Upper lobe of left lung (tissue), 4 donors: ENCODE measurements around the gene PRICKLE2.

ENCODE experiments used
- CTCF ChIP-seq, 6 experiments: fragments of 450-650 bp in 4 of 6; fragments of 200-600 bp in 2 of 6; sonication (generic) in 2 of 6; IDR thresholded peaks; one replicate each; pipeline ENCODE4 v1.5.1; 2016 to 2019; ENCODE audit warnings: antibody characterized with exemption in 6 of 6
- EP300 ChIP-seq, 4 donors: sonication (generic); formaldehyde crosslinking; IDR thresholded peaks; one replicate each; pipeline ENCODE4 v1.5.1; 2017; ENCODE audit warnings: antibody characterized with exemption in 4 of 4, control low read depth in 2 of 4
- POLR2A ChIP-seq, 4 donors: fragments of 450-650 bp; IDR thresholded peaks; one replicate each; pipeline ENCODE4 v1.5.1; 2016 to 2017; ENCODE audit warnings: antibody characterized with exemption in 4 of 4, mild to moderate bottlenecking in 2 of 4

GRCh38 chr3:64097920-64098319 lies 127.3 kb downstream of the PRICKLE2 start:
- TF ChIP-seq EP300 (IDR thresholded peaks at IDR 0.05) = no peak
- TF ChIP-seq CTCF (IDR thresholded peaks at IDR 0.05) = no peak
- no peak for TF ChIP-seq POLR2A (IDR thresholded peaks at IDR 0.05)
